Activated CD8-positive, alpha-beta memory T cell treated with anti-CD3 and anti-CD28 coated beads, Interleukin-2, amount 50 U/mL, for 24 hours (primary cell): ENCODE results near the gene DNAJC9.
"Not testable (repeated sequence)": the region's sequence is repeated elsewhere in the genome, so short reads cannot be mapped to it uniquely, and the experiment has no call there.

ENCODE experiments used
- DNase-seq: peaks from one replicate; pipeline ENCODE4 v3.0.0-alpha.2; 2020; ENCODE audit errors: extremely low read depth

DNAJC9 gene, protein sequence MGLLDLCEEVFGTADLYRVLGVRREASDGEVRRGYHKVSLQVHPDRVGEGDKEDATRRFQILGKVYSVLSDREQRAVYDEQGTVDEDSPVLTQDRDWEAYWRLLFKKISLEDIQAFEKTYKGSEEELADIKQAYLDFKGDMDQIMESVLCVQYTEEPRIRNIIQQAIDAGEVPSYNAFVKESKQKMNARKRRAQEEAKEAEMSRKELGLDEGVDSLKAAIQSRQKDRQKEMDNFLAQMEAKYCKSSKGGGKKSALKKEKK

DNA sequence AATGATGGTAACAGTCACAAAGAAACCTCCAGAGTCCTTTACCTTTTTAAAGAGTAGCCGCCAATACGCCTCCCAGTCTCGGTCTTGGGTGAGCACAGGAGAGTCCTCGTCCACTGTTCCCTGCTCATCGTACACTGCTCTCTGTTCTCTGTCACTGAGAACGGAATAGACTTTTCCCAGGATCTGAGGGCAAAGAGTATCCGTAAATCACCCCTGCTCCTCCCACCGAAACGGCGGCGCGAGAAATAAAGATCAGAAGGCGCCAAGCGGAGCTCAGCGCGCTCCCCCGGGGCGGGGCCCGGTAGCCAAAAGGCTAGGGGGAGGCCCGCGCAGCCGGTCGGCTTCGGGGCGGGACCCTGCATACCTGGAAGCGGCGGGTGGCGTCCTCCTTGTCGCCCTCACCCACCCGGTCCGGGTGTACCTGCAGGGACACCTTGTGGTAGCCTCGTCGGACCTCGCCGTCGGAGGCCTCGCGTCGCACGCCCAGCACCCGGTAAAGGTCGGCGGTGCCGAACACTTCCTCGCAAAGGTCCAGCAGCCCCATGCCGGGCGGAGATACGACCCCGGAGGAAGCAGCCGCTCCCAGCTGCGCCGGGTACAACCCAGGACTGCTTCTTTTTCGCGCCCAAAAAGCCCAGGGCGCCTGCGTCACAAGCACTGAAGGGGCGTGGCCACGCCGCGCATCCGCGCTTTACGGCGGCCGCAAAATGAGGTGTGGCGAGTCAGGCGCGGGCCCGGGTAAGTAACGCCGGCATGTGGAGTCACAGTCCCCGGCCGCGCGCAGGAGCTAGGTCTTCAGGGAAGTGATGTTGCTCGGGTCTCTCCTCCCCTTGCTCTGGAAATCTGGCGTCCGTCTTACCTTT is at the start of gene DNAJC9:
TSS of gene DNAJC9 (minus strand) at position 610 of the 863 bp plus-strand sequence. CDS start at position 544, 66 bp downstream.
- peak; percentile 88 for DNase-seq

DNA sequence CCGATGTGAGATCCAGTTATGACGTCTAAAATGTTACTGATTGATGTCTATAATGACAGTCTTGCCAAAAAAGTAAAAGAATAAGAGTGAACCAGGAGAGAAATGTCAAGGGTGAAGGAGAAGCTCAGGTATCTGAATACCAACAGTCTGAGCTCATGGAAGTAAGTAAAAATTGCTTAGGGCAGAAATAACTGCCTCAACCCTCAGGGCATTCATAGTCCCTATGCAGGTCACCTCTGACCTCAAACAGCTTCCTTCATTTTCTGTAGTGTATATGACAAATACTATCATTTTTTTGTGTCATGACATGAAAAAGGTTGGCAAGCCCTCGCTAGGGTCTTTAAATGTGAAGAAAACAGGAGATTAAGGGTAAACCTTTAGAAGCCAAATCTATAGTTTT is 46.4 kb upstream of the DNAJC9 start:
- DNase-seq, result no peak

DNA sequence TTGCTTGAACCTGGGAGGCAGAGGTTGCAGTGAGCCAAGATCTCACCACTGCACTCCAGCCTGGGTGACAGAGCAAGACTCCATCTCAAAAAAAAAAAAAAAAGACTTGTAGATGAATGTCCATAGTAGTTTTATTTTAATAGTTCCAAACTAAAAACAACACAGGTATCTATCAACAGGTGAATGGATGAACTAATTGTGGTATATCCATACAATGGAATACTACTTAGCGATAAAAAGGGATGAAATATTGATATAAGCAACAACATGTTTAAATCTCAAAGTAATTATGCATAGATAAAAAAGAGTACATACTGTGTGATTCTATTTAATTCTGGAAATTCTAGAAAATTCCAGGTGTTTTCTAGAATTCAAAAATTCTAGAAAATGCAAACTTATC is 42.9 kb upstream of the DNAJC9 start:
- no peak for DNase-seq

DNA sequence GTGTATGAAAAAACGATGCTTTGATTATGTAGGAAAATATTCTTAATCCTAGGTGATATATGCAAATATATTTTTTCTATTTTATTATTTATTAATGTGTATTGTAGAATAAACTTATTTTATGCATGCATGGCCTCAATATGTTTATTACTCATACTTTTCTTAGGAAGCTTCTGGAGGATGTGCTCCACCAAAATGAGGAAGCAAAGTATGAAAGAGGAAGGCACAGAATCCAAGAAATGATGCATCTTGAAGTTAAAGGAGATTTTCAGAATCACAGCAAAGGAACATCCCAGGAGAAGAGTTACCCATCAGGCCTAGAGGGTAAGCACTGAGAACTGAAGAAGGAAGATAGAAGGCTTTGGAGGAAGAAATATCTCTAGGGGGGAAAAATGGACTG is 40.4 kb upstream of the DNAJC9 start:
- no peak for DNase-seq

DNA sequence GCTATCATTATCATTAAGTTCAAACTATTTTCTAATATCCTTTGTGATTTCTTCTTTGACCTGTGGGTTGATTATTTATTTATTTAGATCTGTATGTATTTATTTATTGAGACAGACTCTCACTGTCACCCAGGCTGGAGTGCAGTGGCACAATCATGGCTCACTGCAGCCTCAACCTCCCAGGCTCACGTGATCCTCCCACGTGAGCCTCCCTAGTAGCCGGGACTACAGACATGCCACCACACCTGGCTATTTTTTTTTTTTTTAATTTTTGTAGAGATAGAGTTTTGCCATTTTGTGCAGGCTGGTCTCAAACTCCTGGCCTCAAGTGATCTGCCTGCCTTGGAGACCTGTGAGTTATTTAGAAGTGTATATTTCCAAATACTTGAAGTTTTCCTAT is 34.0 kb upstream of the DNAJC9 start:
- no peak for DNase-seq

DNA sequence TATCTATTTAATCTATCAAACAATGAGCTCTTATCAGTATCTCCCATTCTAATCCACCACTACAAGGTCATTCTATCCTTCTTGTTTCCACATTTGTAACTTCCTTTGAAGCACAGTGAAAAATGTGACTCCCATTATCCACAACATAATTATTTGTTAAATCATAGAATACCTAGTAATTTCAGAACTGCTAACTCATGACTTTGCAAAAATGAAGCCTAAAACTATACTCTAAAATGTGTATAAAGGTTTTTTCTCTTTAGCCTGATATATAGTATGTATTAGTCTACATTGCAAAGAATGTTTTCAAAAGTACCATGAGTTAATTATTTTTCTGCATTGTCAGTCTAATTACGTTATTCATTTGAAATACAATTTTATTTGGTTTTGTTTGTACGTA is 17.4 kb upstream of the DNAJC9 start:
- no peak for DNase-seq

DNA sequence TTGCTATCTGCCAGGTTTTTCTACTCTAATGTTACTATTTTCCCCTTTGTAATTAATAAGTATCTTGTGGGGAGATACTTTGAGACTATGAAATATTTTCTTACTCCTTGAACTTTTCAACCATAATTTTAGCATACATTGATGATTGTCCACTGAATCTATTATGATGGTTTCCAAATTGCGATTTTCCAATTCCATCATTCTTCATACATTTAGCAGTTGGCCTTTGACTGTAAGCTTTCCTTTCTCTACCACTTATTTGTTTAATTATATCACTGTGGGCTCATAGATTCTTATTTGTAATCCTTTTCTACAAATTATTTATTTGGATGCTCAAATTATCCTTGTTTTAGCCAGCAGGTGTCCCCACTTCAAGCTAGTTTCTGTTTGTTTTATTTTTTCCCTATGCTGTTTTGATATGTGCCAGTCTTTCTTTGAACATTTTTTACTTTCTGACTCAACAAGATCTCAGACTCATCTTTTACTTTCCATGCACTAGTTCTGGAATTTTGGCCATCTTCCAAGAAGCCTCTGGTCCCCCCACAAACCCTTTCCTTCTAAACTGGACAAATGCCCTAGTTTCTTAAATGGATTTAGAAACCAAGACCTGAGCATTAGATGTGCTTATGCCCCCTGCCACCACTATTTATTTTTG is 16.8 kb upstream of the DNAJC9 start:
- DNase-seq, result no peak

DNA sequence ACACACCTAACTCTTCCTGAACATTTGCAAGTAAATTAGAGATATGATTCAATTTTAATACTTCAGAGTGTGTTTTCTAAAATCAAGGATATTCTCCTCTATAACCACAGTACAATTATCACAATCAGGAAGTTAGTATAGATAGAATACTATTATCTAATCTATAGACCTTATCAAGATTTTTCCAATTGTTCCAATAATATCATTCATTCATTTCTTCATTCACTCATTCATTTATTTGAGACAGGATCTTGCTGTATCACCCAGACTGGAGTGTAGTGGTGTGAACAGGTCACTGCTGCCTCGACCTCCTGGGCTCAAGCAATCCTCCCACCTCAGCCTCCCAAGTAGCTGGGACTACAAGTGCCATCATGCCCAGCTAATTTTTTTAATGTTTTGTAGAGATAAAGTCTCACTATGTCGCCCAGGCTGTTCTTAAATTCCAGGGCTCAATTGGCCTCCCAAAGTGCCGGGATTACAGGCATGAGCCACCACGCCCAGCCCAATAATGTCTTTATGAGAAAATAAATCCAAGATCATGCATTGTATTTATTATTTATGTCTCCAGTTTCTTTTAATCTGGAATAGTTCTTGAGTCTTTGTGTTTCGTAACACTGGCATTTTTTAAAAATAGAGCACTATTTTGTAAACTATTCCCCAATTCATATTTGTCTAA is 16.0 kb upstream of the DNAJC9 start:
- no peak for DNase-seq

DNA sequence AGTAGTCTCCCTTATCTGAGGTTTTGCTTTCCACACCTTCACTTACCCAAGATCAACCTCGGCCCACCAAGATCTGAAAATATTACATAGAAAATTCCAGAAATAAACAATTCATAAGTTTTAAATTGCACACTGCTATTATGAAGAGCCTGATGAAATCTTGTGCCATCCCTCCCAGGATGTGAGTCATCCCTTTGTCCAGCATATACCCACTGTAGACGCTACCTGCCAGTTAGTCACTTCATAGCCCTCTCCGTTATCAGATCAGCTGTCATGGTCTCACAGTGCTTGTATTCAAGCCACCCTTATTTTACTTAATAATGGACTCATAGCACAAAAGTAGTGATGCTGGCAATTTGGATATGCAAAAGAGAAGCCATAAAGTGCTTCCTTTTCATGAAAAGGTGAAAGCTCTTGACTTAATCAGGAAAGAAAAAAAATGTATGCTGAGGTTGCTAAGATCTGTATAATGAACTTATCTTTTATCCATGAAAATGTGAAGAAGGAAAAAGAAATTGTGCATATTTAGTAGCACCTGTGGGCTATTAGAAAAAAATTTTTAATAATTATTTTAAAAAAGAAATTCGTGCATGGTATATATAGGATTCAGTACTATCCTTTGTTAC is 15.2 kb upstream of the DNAJC9 start:
- DNase-seq, result no peak

DNA sequence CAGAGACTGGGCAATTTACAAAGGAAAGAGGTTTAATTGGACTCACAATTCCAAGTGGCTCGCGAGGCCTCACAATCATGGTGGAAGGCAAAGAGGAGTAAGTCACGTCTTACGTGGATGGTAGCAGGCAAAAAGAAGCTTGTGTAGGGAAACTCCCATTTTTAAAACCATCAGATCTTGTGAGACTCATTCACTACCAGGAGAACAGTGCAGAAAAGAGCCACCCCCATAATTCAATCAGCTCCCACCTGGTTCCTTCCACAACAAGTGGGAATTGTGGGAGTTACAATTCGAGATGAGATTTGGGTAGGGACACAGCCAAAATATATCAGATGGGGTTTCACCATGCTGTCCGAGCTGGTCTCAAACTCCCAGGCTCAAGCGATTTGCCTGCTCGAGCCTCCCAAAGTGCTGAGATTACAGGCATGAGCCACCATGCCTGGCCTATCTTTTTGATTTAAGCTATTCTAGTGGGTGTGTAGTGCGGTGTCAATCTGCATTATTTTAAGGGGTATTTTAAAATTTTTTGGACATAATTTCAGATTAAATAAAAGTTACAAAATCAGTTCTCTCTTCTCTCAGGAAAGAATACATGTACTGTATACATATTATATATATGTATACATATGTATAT is 14.4 kb upstream of the DNAJC9 start:
- DNase-seq, result no peak

DNA sequence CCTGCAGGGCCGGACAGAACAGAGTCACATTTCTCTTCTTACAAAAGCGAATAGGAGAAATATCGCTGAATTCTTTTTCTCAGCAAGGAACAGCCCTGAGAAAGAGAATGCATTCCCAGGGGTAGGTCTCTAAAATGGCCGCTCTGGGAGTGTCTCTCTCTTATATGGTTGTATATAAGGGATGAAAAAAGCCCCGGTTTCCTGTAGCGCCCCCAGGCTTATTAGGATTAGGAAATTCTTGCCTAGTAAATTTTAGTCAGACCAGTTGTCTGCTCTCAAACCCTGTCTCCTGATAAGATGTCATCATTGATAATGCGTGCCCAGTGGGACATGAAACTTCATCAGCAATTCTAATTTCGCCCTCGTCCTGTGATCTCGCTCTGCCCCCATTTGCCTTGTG is 11.6 kb upstream of the DNAJC9 start:
- DNase-seq, result not testable (repeated sequence)

DNA sequence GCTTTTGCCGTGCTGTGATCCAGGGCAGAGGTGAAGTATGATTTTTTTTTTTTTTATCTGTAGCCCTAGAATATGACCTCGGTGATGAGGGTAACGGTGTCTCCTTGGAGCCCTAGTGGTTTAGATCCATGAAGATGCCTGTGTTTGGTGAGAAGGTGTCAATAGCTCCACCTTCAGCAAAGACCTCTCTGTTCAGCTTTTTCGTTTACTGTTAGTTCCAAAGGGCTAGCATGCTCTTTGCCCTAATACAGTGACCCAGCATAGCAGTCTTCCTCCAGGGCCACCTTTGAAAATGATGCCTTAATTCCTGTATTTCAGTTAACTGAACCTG is 6.1 kb upstream of the DNAJC9 start:
- DNase-seq, result no peak

DNA sequence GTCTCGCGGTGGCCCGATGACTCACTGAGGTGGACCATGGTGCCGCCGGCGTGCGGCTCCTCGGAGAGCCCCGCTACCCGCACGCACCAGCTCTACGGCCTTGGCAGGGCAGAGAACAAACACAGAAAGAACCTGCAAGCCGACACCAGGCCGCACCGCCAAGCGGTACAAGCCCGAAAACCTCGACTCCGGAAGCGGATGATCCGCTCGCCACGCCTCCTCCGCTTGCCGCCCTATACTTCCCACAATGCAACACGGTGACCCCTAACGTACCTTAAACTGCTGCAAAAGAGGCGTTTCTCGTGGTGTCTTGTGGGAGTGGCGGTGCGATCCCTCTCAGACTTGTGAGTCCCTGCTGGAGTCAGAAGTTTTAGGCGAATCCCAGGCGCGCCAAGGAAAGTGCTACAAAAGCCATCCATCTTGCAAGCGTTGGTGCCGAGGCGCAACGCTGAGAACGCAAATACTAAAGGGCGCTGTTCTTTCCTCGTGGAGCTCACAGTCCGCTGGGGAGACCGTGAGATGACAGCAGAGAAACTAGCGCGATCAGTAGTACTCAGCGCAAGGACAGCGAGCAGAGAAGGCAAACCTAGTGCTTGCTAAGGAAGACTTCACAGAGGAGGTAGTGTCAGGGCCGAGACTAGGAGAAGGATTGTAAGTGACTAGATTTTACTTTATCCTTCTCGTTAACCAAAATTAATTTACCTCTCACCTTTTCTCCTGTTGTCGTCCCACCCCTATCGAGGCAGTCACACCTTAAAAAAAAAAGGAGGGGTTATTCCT is 5.6 kb upstream of the DNAJC9 start, which contains the start of gene MRPS16:
TSS of gene MRPS16 (minus strand) at position 200 of the 780 bp plus-strand sequence. CDS start at position 38, 162 bp downstream.
- DNase-seq, result peak; percentile 86

DNA sequence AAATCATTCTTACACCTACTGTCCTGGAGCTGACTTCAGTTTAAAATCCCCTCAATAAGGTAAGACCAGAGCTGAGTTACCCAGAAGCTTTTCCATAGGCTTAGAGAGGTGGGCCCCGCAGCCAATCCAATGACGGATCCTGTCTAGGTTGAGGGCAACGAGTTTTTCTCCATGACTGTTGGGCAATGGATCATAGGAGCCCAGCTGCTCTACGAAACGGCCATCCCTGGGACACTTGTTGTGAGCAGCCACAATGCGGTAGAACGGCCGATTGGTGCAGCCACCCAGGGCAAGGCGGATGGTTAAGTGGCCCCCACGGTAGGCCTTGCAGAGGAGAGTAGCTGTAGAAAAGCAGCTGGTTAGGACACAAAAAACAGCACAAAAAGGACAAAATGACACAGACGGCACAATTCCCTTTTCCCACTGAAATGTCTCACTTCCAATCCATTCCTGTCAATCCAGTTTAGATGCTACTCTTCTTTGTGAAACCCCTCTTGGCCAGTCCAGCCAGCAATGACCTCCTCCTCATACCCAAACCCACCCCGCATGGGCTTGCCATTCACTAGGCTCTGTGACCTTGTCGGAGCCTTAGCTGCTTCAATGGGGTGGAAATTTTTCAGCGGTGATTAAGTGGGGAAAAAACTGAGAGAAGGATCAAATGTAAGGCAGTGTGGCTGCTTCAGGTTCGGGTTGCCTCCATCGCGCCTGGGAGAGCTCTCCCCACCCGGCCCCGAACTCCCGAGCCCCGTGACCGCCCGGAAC is 4.8 kb upstream of the DNAJC9 start:
- no peak for DNase-seq

DNA sequence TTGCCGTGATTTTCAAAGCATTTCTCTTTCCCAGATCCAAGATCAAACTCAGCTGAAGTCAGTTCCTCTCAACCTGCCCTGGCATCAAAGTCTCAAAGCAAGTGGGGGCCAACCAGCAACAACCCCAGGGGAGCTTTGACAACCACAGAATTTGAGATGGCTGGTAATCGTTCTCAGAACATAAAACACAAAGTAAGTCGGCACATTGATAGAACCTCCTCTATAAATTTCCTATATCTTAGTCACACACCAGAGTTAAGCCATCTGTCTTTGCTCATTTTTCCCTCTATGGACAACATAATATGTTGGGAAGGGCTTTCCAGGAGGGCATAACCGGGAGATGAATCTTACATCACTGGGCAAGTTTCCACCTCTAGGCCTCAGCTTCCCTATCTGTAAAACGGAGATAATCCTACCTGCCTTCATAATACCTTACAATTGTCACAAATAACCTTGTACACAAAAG is 1.2 kb upstream of the DNAJC9 start:
- no peak for DNase-seq

DNA sequence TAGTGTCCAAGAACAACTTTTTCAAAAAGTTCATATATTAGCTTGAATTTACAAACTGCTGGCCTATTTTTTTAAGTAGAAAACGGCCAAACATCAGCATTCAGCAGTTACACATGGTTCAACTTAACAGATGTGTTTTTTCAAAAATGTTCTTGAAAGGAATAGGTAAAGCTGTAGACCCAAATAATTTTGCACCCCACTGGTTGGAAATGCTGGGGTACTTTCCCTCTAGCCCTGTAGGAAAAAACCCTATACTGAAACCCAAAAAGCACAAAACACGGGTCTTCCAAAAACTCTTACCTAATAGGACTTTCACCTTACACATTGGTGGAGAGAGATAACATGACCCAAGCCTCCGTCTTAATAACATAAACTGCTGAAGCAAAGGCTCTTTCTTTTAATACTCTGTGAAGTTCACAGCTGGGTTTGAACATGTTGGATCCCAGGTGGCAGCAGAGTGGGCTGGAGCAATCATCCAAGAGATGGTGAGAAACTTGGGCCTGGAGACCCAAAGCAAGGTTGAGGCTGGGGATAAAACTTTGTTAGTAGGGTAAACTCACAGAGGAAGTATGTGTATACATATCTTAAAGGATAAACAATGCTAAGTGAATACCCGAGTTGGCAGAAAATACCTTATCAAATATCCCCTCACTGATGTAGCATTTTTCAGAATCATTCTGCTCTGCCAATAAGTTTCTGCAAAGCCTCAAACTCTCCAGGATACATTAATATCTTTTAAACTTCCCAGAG is 629 bp upstream of the DNAJC9 start:
- no peak for DNase-seq

DNA sequence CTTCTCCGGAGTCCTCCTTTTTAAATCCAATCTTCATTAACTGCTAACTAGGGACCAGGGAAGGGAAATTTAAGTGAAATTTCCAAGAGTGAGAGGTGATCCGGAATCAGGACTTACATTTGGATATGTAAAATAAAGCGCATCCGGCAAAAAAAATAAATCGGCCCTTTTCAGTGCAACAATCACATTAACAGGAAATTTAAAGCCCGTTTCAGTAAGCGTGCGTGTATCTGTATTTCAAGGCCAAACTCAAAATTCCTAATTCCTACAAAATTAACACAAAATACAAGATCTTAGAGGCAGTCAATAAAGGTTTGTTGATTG is 771 bp downstream of the DNAJC9 start:
- no peak for DNase-seq

DNA sequence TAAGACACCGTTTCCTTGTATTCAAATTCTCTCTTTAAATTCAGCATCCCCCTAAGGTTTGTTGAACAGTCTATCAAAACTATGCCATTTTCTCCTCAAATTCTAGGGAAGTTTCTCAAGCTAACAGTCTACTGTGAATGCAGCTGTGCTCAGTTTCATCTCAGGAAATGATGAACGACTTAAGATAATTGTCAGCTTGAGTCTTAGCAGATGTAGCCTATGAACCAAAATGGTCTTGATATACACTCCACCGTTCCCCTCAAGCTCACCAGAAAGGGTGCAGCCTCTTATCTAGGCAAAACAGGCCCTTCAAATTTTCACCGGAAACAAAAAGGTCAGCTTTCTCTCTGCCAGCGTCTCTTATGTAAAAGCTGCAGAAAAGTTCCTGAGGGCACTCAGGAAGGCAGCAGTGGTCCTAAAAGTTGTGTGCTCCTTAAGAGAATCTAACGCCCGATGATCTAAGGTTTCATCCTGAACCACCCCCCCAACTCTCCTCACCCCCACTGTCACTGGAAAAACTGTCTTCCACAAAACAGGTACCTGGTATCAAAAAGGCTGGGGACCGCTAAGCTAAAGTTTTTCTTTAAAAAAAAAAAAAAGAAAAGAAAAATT is 2.1 kb downstream of the DNAJC9 start:
- DNase-seq, result no peak

DNA sequence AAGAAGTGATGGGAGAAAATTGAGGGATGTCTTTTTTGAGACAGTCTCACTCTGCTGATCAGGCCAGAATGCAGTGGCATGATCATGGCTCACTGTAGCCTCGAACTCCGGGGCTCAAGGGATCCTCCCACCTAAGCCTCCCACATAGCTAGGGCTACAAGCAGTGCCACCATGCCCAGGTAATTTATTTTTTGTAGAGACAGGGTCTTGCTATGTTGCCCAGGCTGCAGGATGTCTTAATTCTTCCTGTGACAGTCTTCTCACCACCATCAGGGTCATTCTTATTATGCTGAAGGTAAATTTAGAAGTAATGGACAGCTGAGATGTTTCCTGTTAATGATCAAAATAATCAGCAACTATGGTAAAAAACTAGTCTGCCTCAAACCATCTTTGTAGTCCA is 7.1 kb downstream of the DNAJC9 start:
- no peak for DNase-seq
